Hematopoietic multipotent progenitor cell treated with erythropoietin and hydrocortisone succinate and interleukin-3 and kit ligand, for 15 days (in vitro differentiated cells): ENCODE data around the gene AKAP13.
"Not testable (repeated sequence)": the region's sequence is repeated elsewhere in the genome, so short reads cannot be mapped to it uniquely, and the experiment has no call there.

Experiments
- DNase-seq: peaks from one replicate; pipeline ENCODE4 v3.0.0-alpha.2; 2015; ENCODE audit warnings: low spot score

AKAP13 gene

DNA sequence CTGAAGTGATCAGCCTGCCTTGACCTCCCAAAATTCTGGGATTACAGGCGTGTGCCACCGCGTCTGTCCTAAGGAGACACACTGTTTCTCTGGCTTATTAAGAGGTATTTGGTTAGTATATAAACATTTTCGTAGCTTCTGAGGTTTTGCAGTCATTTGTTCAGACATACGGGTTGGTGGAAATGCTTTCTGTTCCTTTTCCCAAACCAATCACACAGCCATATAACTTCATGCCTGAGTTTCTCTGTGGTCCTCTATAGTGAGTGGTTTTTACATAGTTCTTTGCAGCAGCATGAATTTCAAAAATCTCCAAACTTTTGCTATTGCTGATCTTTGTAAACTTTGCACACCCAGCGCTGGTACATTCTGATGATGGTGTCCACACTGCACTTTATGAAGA is 100.5 kb downstream of the AKAP13 start:
- no peak for DNase-seq

DNA sequence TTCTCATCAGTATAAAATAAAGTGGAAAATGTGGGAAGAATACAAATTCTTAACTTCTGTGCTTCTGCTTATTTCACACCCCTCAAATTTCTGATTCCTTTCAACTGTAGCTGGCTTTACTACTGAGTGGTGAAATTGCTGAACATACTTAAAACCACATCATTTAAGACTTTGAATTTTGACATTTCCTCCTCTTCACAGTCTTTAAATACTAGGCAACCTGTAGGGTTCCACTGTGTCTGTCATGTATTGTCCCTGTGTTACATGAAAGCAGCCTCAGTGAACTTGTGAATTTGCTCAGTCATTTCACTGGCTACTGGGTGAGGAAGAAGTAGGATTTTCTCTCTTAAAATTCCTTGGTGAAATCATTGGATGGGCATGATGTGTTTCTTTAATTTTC is 101.1 kb downstream of the AKAP13 start:
- DNase-seq, result not testable (repeated sequence)

DNA sequence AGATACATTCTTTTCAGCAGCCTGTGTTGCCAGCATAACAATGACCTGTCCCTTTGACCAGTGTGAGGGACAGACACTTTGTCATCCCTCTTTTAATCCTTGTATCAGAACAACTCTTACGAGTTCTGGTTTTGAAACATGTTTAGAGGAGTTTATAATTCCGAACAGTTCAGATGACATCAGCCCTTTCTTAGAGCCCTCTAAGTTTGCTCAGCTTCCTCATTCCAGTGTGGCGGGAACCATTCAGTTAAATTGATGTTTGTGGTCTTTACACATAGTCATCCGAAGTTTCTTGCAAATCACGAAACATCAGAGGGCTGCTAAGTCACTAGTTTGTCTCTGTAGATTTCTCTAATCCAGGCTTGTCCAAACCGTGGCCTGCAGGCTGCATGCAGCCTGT is 102.5 kb downstream of the AKAP13 start:
- DNase-seq, result no peak

DNA sequence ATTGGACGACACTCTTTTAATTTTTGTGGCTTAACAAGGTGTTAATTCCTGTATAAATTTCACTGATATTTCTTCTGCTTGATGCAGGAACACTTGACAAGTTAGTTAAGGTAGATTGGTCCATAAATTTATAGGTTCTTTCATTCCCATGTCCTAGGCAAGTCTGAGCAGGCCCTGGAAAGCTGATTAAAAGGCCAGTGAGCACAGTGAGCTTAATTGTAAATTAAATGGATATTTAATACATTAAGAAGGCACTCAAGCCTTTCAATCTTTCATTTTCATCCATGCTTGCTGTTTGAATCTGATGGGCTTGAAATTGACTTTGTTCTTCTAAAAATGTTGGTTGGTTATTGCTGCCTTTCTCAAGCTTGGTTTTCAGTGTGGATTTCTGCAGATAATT is 103.6 kb downstream of the AKAP13 start:
- DNase-seq, result not testable (repeated sequence)

GRCh38 chr15:85484923-85485322 is 104.5 kb downstream of the AKAP13 start:
- DNase-seq, result not testable (repeated sequence)

DNA sequence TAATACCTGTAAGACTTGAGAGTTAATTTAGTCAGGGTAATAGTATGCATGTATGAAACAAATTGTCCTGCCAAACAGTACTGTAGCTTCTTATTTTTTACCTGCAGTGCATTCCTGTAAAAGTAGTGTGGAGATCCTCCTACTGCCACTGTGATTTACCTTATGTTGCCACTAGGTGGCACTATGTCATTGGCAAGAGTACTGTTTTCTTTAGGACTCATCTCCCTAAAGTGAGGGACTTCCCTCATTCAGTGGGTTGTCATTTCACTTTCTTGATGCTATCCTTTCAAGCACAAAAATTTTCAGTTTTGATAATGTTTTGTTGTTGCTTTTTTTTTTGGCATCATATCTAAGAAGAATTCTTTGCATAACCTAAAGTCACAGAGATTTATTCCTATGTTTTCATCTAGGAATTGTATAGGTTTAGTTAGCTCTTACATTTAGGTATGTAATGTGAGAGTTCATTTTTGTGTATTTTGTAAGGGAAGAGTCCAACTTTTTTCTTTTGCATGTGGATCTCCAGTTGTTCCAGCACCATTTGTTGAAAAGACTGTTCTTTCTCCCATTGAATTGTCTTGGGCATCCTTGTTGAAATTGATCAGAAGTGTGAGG is 105.7 kb downstream of the AKAP13 start:
- DNase-seq, result peak; percentile 78

- DNase-seq, result not testable (repeated sequence)
Observed at GRCh38 chr15:85487796-85488195, 107.4 kb downstream of the AKAP13 start.

GRCh38 chr15:85488997-85489396 is 108.6 kb downstream of the AKAP13 start:
- no peak for DNase-seq

GRCh38 chr15:85489773-85490493 is 109.5 kb downstream of the AKAP13 start:
- no peak for DNase-seq

DNA sequence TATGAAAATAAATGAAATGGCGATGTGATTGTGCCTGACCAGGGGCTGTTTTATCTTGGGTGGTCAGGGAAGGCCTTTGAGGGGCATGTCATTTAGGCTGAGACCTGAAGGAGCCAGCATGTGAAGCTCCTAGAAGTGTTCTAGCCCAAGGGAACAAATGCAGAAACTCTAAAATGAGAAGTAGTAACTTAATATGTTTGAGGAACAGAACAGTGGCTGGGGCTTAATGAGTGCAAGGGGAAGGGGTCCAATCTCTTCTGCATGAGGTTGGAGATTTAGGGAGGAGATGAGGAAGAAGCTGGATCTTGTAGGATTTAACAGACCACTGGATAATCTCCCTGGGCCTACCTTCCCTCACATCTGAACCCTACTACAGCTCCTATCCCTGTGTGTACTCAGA is 110.5 kb downstream of the AKAP13 start:
- no peak for DNase-seq

DNA sequence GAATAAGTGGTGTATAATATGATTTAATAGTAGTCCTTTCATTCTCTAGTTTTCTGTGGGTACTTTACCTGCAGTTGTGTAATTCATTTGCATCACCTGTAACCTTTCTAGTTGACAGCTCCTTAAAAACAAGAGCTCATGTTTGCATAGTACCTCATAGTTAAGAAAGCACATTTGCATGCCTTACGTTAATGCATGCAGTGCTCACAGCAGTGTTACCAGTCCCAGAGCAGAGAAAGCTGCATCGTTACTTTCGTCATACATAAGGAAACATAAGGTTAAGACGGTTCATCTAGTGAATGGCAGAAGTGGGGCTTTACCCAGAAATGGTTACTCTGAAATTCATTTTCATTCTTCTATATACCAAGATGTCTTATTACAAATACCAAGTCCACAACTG is 111.3 kb downstream of the AKAP13 start:
- no peak for DNase-seq

DNA sequence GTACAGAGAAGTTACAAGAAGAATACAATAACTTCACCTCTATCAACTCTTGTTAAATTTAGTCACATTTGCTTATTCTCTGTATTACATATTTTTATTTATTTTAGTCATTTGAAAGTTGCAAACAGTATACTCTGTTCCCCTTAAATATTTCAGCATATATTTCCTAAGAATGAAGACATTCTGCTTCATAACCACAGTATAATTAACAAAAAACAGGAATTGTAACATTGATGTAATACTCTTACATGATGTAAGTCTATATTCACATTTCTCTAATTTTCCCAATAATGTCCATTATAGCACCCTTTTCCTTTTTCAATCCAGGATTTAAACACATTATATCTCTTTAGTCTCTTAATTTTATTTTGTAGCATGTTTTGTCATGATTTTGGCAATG is 112.0 kb downstream of the AKAP13 start:
- DNase-seq, result no peak

- no peak for DNase-seq
Observed at GRCh38 chr15:85493260-85493659, 112.9 kb downstream of the AKAP13 start.

GRCh38 chr15:85494048-85494777 is 113.8 kb downstream of the AKAP13 start:
- DNase-seq, result no peak

GRCh38 chr15:85495096-85495495 is 114.7 kb downstream of the AKAP13 start:
- DNase-seq, result no peak

DNA sequence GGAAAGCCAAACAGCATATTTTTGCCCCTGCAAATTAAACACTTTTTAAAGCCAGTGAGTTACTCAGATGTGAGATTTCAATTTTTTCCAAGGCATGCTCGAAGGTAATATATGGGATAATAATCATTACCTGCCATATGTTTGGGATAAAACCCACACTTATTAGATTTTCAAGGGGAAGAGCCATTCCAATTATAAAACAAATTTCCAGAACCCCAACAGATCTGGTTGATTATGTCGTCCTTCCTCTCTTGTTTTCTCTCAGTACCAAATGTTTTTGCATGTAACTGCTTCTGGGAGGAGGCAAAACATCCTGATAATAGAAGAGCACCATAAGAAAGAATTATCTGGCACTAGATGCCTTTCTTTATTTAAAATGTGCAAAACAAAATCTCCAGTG is 115.1 kb downstream of the AKAP13 start:
- no peak for DNase-seq

- DNase-seq, result no peak
Observed at GRCh38 chr15:85496151-85496550, 115.7 kb downstream of the AKAP13 start.

DNA sequence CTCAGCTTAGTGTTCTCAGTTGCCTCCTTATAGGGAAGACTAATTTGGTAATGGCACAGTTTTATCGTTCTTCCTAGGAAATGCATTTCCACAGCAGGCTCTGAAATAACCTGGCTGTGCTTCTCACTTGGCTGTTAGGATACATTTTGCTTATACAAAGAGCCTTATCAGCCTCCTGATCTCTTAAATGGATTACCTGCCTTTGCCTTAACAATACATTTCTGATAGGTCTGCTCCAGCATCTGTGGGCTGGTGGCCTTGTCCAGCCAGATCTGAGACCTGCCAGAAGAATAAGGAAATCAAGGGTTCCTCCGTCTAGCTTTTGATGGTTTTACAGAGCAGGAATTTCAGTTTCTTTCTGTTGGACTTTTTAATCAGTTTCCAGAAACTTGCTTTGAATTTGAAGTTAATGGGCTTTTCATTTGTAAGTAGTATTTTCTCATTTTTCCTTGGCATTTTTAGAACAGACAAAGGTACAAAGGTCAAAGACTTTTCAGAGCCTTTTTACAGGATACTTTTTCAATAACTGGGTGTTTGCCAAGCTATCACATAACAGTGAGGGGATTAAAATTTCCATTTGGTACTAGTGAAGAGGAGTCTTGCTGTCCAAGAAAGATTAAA is 116.3 kb downstream of the AKAP13 start:
- DNase-seq, result no peak

DNA sequence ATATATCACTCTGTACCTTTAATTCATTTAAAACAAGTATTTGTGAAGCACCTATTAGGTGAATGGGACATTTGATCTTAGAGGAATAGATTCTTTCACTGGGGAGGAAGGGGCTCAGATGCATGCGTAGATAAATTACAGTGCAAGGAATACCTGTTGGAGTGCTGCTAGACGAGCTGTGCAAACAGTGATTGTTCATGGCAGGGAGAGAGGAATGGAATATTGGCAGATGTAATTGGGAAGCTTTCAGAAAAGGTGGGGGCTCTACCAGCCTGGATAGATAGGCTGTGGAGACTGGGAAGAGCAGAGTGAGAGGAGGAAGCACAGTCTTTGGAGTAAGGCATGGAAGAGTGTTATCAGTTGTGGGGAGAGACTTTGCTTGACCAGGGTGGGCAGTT is 116.8 kb downstream of the AKAP13 start:
- DNase-seq, result no peak

- no peak for DNase-seq
Observed at GRCh38 chr15:85498471-85498870, 118.1 kb downstream of the AKAP13 start.

DNA sequence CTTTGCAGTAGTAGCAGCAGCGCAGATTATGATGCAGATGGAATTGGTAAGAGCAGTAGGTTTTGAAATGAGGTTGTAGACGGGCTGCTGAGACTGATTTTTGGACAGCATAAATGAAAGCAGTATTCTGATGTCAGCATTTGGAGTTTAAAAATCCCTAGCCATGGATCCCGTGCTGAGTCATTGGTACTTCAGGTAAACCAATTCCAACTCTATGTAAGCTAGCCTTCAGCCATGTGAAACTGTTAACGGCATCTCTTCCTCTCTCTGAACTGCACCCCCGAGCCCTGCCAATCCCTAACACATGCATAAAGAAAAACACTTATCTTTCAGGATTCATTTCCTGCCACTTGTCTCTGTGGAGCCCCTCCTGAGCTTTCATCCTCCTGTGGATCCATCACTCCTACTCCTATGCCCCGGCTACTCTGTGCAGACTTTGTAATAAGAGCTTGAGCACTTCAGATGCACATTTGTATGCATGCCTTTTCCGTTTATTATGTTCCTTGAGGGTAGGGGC is 119.0 kb downstream of the AKAP13 start:
- DNase-seq, result no peak

- no peak for DNase-seq
Observed at GRCh38 chr15:85500060-85500708, 119.8 kb downstream of the AKAP13 start.
